GM06990 (cell line): ENCODE results near the gene CBL.

Experiments
- DNase-seq: peaks from one replicate; pipeline ENCODE4 v3.0.0-alpha.2; 2011; ENCODE audit not compliant: insufficient read length; ENCODE audit errors: extremely low read depth
- H3K27me3 ChIP-seq: replicated peaks from 2 replicates; pipeline ENCODE4 v1.6.0; 2011; ENCODE audit warnings: low read length; ENCODE audit not compliant: control insufficient read depth, insufficient read depth
- H3K36me3 ChIP-seq: 2 replicates; pipeline ENCODE4 v1.5.1; 2011; ENCODE audit warnings: low read length; ENCODE audit not compliant: control insufficient read depth, insufficient read depth
- H3K4me3 ChIP-seq: replicated peaks from 2 replicates; pipeline ENCODE4 v1.5.1; 2011; ENCODE audit warnings: low read depth, mild to moderate bottlenecking, control low read depth, low read length
- TF ChIP-seq, protein P1 (sequence below): IDR thresholded peaks from 2 replicates; pipeline ENCODE4 v1.5.1; 2011; ENCODE audit warnings: low read length, control low read depth, mild to moderate bottlenecking, inconsistent platforms; ENCODE audit not compliant: insufficient read depth, poor library complexity, severe bottlenecking

CBL gene

DNA sequence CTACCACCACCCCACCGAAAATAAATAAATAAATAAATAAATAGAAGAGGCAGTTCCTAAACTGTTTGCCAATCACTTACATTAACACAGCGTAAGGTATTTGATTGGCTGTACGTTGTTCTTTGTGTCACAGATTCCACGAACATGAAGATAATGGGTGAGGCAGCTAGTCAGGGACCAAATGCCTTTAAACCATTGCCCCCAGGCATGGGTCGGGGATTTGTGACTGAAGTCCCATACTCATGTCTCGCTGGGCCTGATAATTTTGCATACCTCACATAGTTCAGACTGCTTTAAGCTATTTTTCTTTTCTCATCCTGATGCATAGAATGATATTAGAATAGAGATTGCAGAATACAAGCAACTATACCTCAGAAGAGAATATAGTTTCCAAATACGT is 3.6 kb upstream of the CBL start:
- DNase-seq: no peak
- Histone ChIP-seq H3K4me3 (no peak overlapping the region), H3K27me3 (no peaks in the 10 kb centered on the region), H3K36me3 (no peaks in the 10 kb centered on the region)
- TF ChIP-seq, protein P1, sequence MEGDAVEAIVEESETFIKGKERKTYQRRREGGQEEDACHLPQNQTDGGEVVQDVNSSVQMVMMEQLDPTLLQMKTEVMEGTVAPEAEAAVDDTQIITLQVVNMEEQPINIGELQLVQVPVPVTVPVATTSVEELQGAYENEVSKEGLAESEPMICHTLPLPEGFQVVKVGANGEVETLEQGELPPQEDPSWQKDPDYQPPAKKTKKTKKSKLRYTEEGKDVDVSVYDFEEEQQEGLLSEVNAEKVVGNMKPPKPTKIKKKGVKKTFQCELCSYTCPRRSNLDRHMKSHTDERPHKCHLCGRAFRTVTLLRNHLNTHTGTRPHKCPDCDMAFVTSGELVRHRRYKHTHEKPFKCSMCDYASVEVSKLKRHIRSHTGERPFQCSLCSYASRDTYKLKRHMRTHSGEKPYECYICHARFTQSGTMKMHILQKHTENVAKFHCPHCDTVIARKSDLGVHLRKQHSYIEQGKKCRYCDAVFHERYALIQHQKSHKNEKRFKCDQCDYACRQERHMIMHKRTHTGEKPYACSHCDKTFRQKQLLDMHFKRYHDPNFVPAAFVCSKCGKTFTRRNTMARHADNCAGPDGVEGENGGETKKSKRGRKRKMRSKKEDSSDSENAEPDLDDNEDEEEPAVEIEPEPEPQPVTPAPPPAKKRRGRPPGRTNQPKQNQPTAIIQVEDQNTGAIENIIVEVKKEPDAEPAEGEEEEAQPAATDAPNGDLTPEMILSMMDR: no peak

DNA sequence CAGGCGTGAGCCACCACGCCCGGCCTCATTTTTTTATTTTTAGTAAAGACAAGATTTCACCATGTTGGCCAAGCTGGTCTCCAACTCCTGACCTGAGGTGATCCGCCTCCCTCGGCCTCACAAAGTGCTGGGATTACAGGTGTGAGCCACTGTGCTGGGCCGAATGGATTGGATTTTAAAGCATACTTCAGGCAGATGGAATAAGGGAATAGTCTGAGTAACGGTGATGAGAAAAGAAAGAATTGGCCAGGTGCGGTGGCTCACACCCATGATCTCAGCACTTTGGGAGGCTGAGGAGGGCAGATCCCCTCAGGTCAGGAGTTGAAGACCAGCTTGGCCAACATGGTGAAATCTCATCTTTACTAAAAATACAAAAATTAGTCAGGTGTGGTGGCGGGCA is 2.1 kb upstream of the CBL start:
- no peak for DNase-seq
- TF ChIP-seq, protein P1: no peak
- Histone ChIP-seq H3K4me3 (no peak overlapping the region), H3K36me3 (no peaks in the 10 kb centered on the region), H3K27me3 (no peaks in the 10 kb centered on the region)

DNA sequence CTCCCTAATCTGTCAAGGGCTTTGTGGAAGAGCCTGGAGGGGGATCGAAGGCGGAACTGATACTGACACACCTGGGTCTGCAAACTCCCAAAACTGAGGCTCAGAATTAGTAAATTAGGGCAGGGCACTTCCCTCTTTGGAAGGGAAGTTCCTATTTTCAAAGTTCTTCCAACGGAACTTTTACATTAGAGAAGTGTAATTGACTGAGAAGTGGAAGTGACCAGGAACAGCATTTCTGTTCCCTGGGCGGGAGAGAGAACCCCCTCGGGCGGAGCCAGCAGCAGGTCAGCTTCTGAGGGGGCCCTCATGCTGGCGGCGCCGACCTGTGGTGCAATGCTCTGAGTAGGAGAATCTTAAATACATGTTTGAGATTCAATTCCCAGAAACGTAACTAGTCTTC is 1.1 kb upstream of the CBL start:
- Histone ChIP-seq H3K36me3 (no peaks in the 10 kb centered on the region; the same call in 1 of the 2 replicates), H3K4me3 (no peak overlapping the region; the same call in 1 of the 2 replicates), H3K27me3 (no peaks in the 10 kb centered on the region)
- no peak for DNase-seq
- TF ChIP-seq, protein P1: no peak

DNA sequence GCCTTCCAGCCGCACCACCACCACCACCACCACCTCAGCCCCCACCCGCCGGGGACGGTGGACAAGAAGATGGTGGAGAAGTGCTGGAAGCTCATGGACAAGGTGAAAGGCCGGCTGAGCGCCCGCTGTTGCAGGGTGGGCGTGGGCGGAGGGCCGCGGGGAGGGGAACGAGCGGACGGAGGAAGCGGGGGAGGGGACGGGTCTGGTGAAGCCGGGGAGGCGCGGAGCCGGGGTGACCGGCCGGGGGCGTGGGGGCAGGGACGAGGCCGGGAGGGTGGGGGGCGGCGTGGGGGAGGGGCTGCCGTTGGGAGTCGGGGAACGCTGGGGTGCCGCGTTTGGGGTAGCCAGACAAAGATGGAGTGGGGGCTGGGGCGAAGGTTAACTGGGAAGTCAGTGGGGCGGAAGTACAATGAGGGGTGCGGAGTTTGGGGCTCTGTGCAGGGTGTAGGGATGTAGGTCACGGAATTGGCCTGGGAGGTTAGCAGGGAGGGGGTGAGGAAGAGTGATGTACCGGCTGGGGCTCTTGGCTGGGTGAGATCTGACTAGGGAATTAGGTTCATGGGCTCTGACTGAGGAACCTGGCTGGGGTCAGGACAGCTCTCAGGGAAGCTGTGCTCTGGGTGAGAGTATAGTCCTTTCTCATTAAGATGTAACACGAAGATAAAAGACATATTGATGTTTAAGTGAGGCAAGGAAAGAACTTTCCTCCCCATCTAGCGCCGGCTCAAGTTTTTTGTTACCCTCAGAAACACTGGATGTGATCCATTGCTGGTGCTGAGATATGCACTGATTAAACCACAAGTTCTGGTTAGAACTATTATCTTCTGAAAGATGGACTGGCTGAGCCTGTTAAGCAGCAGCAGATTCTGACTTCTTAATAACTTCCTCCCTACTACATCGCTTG is 624 bp downstream of the CBL start:
- DNase-seq: peak; percentile 36

DNA sequence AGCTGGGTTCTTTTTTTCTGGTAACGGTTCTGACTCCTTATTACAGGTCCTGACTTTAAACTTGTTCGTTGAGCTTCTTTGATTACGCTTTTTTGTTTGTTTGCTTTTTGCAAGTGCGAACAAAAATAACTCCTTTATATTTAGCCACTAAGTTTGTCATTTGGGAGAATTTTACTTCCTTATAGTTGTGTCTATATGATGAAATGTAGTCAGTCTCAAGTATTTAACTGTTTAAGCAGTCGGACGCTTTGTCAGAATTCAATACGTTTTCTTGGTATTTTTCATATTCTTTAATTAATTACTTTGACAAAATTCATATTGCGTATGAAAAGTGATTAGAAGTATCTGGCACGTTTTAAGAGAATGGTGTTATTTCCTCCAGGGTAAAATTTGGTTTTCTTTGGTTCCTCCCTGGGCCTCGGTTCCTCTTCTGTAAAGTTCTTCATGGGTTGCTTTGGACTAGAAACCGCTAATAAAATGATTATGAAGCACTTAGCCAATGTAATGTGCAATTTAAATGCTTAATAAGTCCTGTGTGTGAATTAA is 1.3 kb downstream of the CBL start:
- DNase-seq: no peak
- TF ChIP-seq, protein P1: no peak
- Histone ChIP-seq H3K36me3 (no peaks in the 10 kb centered on the region; the same call in 1 of the 2 replicates), H3K27me3 (no peaks in the 10 kb centered on the region), H3K4me3 (peak overlapping the region; percentile 97)

More for the DNA sequence above, 624 bp downstream of the CBL start:
- H3K27me3 ChIP-seq: no peaks in the 10 kb centered on the region
- H3K4me3 ChIP-seq: peak overlapping the region; percentile 97
- TF ChIP-seq, protein P1: no peak
- no peaks in the 10 kb centered on the region; the same call in 1 of the 2 replicates for H3K36me3 ChIP-seq
